Measurements from ENCODE around the gene MXD1. TPM values are rescaled to one million over a fixed set of nuclear protein-coding genes. Genes with fewer than 3 reads are reported as not detected.

MXD1 gene
- total RNA-seq, 6 donors from 2014 or later: 16.3 to 94.3 (median 33.8) TPM

- H3K4me1 ChIP-seq: peaks cover 0 to 6% (median 2%) of the 10 kb centered on the region in 4 donors
- no peaks in the 10 kb centered on the region for H3K9me3 ChIP-seq
- peaks cover 14 to 49% (median 15%) of the 10 kb centered on the region in 4 donors for H3K36me3 ChIP-seq
- DNase-seq: no peak
- H3K27ac ChIP-seq: no peak overlapping the region
- H3K4me3 ChIP-seq: no peak overlapping the region
- H3K27me3 ChIP-seq: no peaks in the 10 kb centered on the region
- TF ChIP-seq POLR2A (IDR thresholded peaks at IDR 0.05): no peak
- no peak for TF ChIP-seq CTCF (IDR thresholded peaks at IDR 0.05)
- TF ChIP-seq EP300 (IDR thresholded peaks at IDR 0.05): no peak
- no peak for TF ChIP-seq POLR2AphosphoS5 (IDR thresholded peaks at IDR 0.05)
- 95 to 96% methylated on average over 3 of the region's 3 CpGs for WGBS, 2 donors
- no peak for ATAC-seq (ENCODE audit: low FRiP score in 2 of 2)
Measured at GRCh38 chr2:69923116-69923515, 8.2 kb downstream of the MXD1 start.

- Histone ChIP-seq H3K27ac (peak overlapping the region in 2 of 4 donors; percentile 48 to 58), H3K4me1 (peaks cover 3 to 8% (median 4%) of the 10 kb centered on the region in 4 donors), H3K9me3 (no peaks in the 10 kb centered on the region), H3K4me3 (no peak overlapping the region), H3K27me3 (no peaks in the 10 kb centered on the region), H3K36me3 (peaks cover 5 to 21% (median 7%) of the 10 kb centered on the region in 4 donors)
- 55 to 56% methylated on average over 3 of the region's 3 CpGs for WGBS, 2 donors
- ATAC-seq (ENCODE audit: low FRiP score in 2 of 2) (peak in 1 of 2 donors; percentile 46), DNase-seq (peak in 1 of 2 donors; percentile 57)
- TF ChIP-seq CTCF (IDR thresholded peaks at IDR 0.05) (no peak), EP300 (IDR thresholded peaks at IDR 0.05) (peak in 1 of 4 donors; percentile 1), POLR2A (IDR thresholded peaks at IDR 0.05) (no peak), POLR2AphosphoS5 (IDR thresholded peaks at IDR 0.05) (peak in 1 of 2 donors; percentile 80)
Measured at GRCh38 chr2:69926849-69927515, 12.1 kb downstream of the MXD1 start.

GRCh38 chr2:69931832-69932595, 17.1 kb downstream of the MXD1 start:
- H3K36me3 ChIP-seq: peaks cover 3 to 20% (median 19%) of the 10 kb centered on the region in 4 donors
- ATAC-seq (ENCODE audit: low FRiP score in 2 of 2) (no peak), DNase-seq (no peak)
- H3K9me3 ChIP-seq: no peaks in the 10 kb centered on the region
- no peak for TF ChIP-seq CTCF (IDR thresholded peaks at IDR 0.05)
- TF ChIP-seq POLR2A (IDR thresholded peaks at IDR 0.05): no peak
- no peak for TF ChIP-seq EP300 (IDR thresholded peaks at IDR 0.05)
- no peak for TF ChIP-seq POLR2AphosphoS5 (IDR thresholded peaks at IDR 0.05)
- peaks cover 18 to 28% (median 24%) of the 10 kb centered on the region in 4 donors for H3K4me1 ChIP-seq
- peak overlapping the region; percentile 19 to 72 (median 29) for H3K27ac ChIP-seq
- no peaks in the 10 kb centered on the region for H3K27me3 ChIP-seq
- no peak overlapping the region for H3K4me3 ChIP-seq
- 78 to 83% methylated on average over 7 of the region's 7 CpGs for WGBS, 2 donors

GRCh38 chr2:69932596-69932922, 17.6 kb downstream of the MXD1 start:
- no peak for ATAC-seq (ENCODE audit: low FRiP score in 2 of 2)
- H3K4me1 ChIP-seq: peaks cover 16 to 28% (median 24%) of the 10 kb centered on the region in 4 donors
- TF ChIP-seq CTCF (IDR thresholded peaks at IDR 0.05): no peak
- TF ChIP-seq POLR2A (IDR thresholded peaks at IDR 0.05): no peak
- no peak for TF ChIP-seq POLR2AphosphoS5 (IDR thresholded peaks at IDR 0.05)
- no peak for TF ChIP-seq EP300 (IDR thresholded peaks at IDR 0.05)
- 60 to 67% methylated on average over 1 of the region's 1 CpG for WGBS, 2 donors
- H3K36me3 ChIP-seq: peaks cover 6 to 26% (median 25%) of the 10 kb centered on the region in 4 donors
- no peak for DNase-seq
- no peaks in the 10 kb centered on the region for H3K9me3 ChIP-seq
- H3K4me3 ChIP-seq: no peak overlapping the region
- H3K27ac ChIP-seq: peak overlapping the region in 1 of 4 donors; percentile 72
- no peaks in the 10 kb centered on the region for H3K27me3 ChIP-seq

Data from upper lobe of left lung (tissue), 6 donors.